K562 (cell line): ENCODE data around the gene LRRC47. TPM values are rescaled to one million over a fixed set of nuclear protein-coding genes. Genes with fewer than 3 reads are reported as not detected.

Experiments
- ATAC-seq: fragments of 200-7000 bp; cut with Tn5 transposase; 3 replicates; pipeline ENCODE4 v1.9.1; 2020; ENCODE audit warnings: moderate library complexity
- BruUV-seq: library from RNA; stranded (reverse); fragments of 400-500 nt; replicated peaks from 2 replicates; lab custom pipeline; 2021; lab: Mats Ljungman, UMichigan
- CTCF ChIA-PET: fragments of 300-600 bp; formaldehyde crosslinking; extraction: SDS; loops from one replicate; lab custom pipeline; 2021; ENCODE audit warnings: low intra/inter-chr PET ratio; lab: Yijun Ruan, JAX
- POLR2A ChIA-PET: fragments of 300-600, 350-650 bp; sonication (Branson Sonifier 250); formaldehyde crosslinking; extraction: SDS; loops from one replicate; lab custom pipeline; 2021; ENCODE audit warnings: antibody characterized with exemption, inconsistent platforms; lab: Yijun Ruan, JAX
- DNase-seq, 4 experiments: peaks; one replicate each; pipeline versions ENCODE4 v3.0.0 to v3.0.0-alpha.2; 2011 to 2018; ENCODE audit warnings: low spot score in 3 of 4, mixed read lengths in 3 of 4; ENCODE audit errors: extremely low read depth in 1 of 4
- FAIRE-seq: peaks from 2 replicates; lab custom pipeline; 2011; peaks lifted over from hg19 to GRCh38; lab: Jason Lieb, UNC
- H2AFZ ChIP-seq: 2 replicates; pipeline ENCODE4 v1.6.0; 2011; ENCODE audit warnings: low read depth, low read length, control low read depth, inconsistent platforms
- H3K27ac ChIP-seq: fragments of 200-600 bp; 3 replicates; pipeline ENCODE4 v1.8.0; 2011; ENCODE audit warnings: low read depth, mild to moderate bottlenecking, control low read depth, inconsistent platforms, low read length, moderate library complexity, mixed read lengths; ENCODE audit errors: extremely low read depth
- H3K27me3 ChIP-seq, 2 experiments: fragments of 300-600 bp in 1 of 2; 2 replicates in 1 of 2; 3 replicates in 1 of 2; pipeline versions ENCODE4 v1.6.0 to v1.8.0; 2011; ENCODE audit warnings: inconsistent platforms in 2 of 2, low read length in 2 of 2, mild to moderate bottlenecking in 1 of 2, mixed read lengths in 1 of 2, moderate library complexity in 1 of 2; ENCODE audit not compliant: control insufficient read depth in 2 of 2, insufficient read depth in 2 of 2
- H3K36me3 ChIP-seq: fragments of 300-600 bp; 3 replicates; pipeline ENCODE4 v1.8.0; 2011; ENCODE audit warnings: mild to moderate bottlenecking, low read length, inconsistent platforms; ENCODE audit not compliant: control insufficient read depth, insufficient read depth
- H3K4me1 ChIP-seq, 2 experiments: fragments of 200-600 bp in 1 of 2; replicated peaks in 1 of 2; 2 replicates in 1 of 2; 3 replicates in 1 of 2; pipeline versions ENCODE4 v1.5.1 to v1.8.0; 2011; ENCODE audit warnings: inconsistent platforms in 2 of 2, low read length in 2 of 2, mild to moderate bottlenecking in 1 of 2, mixed read lengths in 1 of 2, moderate library complexity in 1 of 2; ENCODE audit not compliant: control insufficient read depth in 2 of 2, insufficient read depth in 2 of 2
- H3K4me2 ChIP-seq: 2 replicates; pipeline ENCODE4 v1.6.1; 2011; ENCODE audit warnings: low read length, control low read depth, inconsistent platforms, mixed read lengths; ENCODE audit not compliant: insufficient read depth
- H3K4me3 ChIP-seq: fragments of 200-600 bp; sonication (generic), shearing (Covaris generic); 2 replicates; pipeline ENCODE4 v1.5.1; 2016; ENCODE audit warnings: control low read depth, inconsistent platforms
- H3K79me2 ChIP-seq: fragments of 200-600 bp; 3 replicates; pipeline ENCODE4 v1.8.0; 2011; ENCODE audit warnings: low read length, inconsistent platforms; ENCODE audit not compliant: control insufficient read depth, insufficient read depth
- H3K9ac ChIP-seq, 2 experiments: 2 replicates each; pipeline versions ENCODE4 v1.6.0 to v1.6.1; 2011; ENCODE audit warnings: low read depth in 2 of 2, low read length in 2 of 2, control low read depth in 1 of 2, inconsistent platforms in 1 of 2, mild to moderate bottlenecking in 1 of 2, mixed read lengths in 1 of 2; ENCODE audit not compliant: insufficient read depth in 1 of 2
- H3K9me1 ChIP-seq: one replicate; pipeline ENCODE4 v1.6.0; 2011; ENCODE audit warnings: inconsistent platforms, mild to moderate bottlenecking, low read length, moderate library complexity; ENCODE audit not compliant: control insufficient read depth, insufficient read depth
- H3K9me3 ChIP-seq: replicated peaks from 2 replicates; pipeline ENCODE4 v1.5.1; 2011; ENCODE audit warnings: low read depth, low read length, inconsistent platforms; ENCODE audit not compliant: control insufficient read depth, insufficient read depth
- H4K20me1 ChIP-seq: replicated peaks from 2 replicates; pipeline ENCODE4 v1.6.1; 2011; ENCODE audit warnings: low read length, inconsistent platforms, mixed read lengths; ENCODE audit not compliant: control insufficient read depth, insufficient read depth
- FOS ChIP-seq: IDR thresholded peaks from 3 replicates; pipeline ENCODE4 v1.6.1; 2011; ENCODE audit not compliant: insufficient read length; ENCODE audit errors: extremely low read depth
- MCM7 ChIP-seq, 2 experiments: fragments of 450-650 bp; IDR thresholded peaks; 2 replicates each; pipeline ENCODE4 v1.6.1; 2016 to 2018
- NFE2 ChIP-seq: IDR thresholded peaks from 2 replicates; pipeline ENCODE4 v1.6.1; 2014; ENCODE audit warnings: antibody characterized with exemption, low read depth
- POLR2G ChIP-seq: fragments of 200-400 bp; formaldehyde crosslinking; IDR thresholded peaks from 2 replicates; pipeline ENCODE4 v1.6.1; 2017; ENCODE audit warnings: low read depth, mild to moderate bottlenecking, antibody characterized with exemption, low read length, moderate library complexity
- SP1 ChIP-seq: sonication (generic); formaldehyde crosslinking; IDR thresholded peaks from 2 replicates; pipeline ENCODE4 v1.8.1; 2022; ENCODE audit warnings: mild to moderate bottlenecking, missing genetic modification reagents
- ZNF696 ChIP-seq: fragments of 250-450 bp; sonication (Bioruptor Pico); conservative IDR thresholded peaks from 2 replicates; pipeline ENCODE4 v1.4.0; 2020; ENCODE audit warnings: mild to moderate bottlenecking, moderate library complexity
- WGBS: fragments of 100-300 bp; shearing (Covaris generic); methylation state at CpG from one replicate; pipeline ENCODE4 v1.1.6; 2016; ENCODE audit warnings: low coverage, mixed read lengths; ENCODE audit not compliant: insufficient coverage; ENCODE audit errors: missing lambda C conversion rate; 5-methylcytosine and 5-hydroxymethylcytosine counted together
- in situ Hi-C: fragments of 300-500 bp; cut with MboI; formaldehyde crosslinking; loops from 4 replicates; pipeline ENCODE4 v1.15.0; 2018; ENCODE audit warnings: inconsistent platforms, mixed read lengths
- intact Hi-C: fragments of 100-400 bp; cut with micrococcal nuclease; formaldehyde crosslinking; loops from 2 replicates; pipeline ENCODE4 v1.14.2; 2022
- polyA plus RNA-seq, 8 experiments: library from polyadenylated mRNA; depleted of rRNA in 4 of 8; stranded (reverse) in 5 of 8; unstranded in 3 of 8; fragments of >200 nt; fragmentation: Nextera tagmentation in 2 of 8; fragmentation: Illumina TruSeq in 1 of 8; extraction: Ambion mirVana in 2 of 8; extraction: Trizol in 1 of 8; gene quantifications; 2 replicates each; pipeline versions ENCODE4 v1.2.1 to v1.2.3, GENCODE V29; 2011 to 2014; ENCODE audit warnings: inconsistent platforms in 1 of 8, missing spikeins in 1 of 8
- total RNA-seq, 7 experiments: library from RNA; depleted of rRNA in 6 of 7; stranded (reverse); fragments of >200 nt in 6 of 7; fragmentation: Illumina TruSeq in 2 of 7; extraction: Trizol in 2 of 7; gene quantifications; 2 replicates each; pipeline versions ENCODE4 v1.2.1 to v1.2.3, GENCODE V29; 2011 to 2021; ENCODE audit warnings: low replicate concordance in 1 of 7
- TF ChIP-seq, protein P1 (sequence below): sonication (generic); formaldehyde crosslinking; IDR thresholded peaks from 2 replicates; pipeline ENCODE4 v1.4.0; 2020; ENCODE audit warnings: mild to moderate bottlenecking, missing genetic modification reagents
- TF ChIP-seq, protein P2 (sequence below): IDR thresholded peaks from 2 replicates; pipeline ENCODE4 v1.6.1; 2014; ENCODE audit warnings: antibody characterized with exemption
- TF ChIP-seq, protein P3 (sequence below): fragments of 250-450 bp; sonication (Bioruptor Pico); IDR thresholded peaks from 2 replicates; pipeline ENCODE4 v1.8.0; 2022; ENCODE audit warnings: moderate library complexity, mild to moderate bottlenecking, inconsistent platforms
- TF ChIP-seq, protein P4 (sequence below): fragments of 450-650 bp; formaldehyde crosslinking; IDR thresholded peaks from 2 replicates; pipeline ENCODE4 v1.4.0; 2022; ENCODE audit warnings: missing genetic modification characterization
- TF ChIP-seq, protein P5 (sequence below): sonication (generic); formaldehyde crosslinking; IDR thresholded peaks from 2 replicates; pipeline ENCODE4 v1.8.1; 2022; ENCODE audit warnings: missing genetic modification reagents

Gene LRRC47
- total and polyA plus RNA-seq, 9 of the 15 experiments (the other 6 are each of a cell fraction or from before 2014, with no cell fraction given), result 4.6 to 68.0 (median 35.9) TPM

DNA sequence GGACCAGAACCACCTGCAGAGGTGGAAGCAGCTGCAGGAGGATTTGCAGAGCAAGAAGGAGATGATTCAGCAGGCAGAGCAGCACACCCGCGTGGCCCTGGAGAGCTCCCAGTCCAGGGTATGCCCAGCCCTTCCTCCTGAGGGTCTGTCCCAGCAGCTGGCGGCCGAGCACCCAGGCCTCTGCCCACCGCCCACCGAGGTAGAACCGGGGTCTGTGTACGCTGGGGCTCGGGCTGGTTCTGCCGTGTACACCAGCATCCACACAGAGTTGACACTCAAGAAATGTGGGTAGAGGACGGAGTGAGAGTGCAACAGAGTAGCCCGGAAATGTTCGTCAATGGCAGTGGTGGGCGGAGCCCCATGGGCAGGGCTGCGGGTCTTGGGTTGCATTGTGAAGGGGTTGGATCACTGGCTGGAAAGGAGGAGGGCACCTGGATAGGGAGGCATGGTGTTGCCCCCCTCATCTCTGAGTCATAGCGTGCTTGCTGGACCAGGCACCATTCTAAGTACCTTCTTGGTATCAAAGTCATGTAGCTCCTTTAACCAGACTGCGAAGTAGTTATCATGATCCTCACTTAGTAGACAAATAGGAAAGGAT, 28.9 kb downstream of the LRRC47 start (continued):
- TF ChIP-seq, protein P1, sequence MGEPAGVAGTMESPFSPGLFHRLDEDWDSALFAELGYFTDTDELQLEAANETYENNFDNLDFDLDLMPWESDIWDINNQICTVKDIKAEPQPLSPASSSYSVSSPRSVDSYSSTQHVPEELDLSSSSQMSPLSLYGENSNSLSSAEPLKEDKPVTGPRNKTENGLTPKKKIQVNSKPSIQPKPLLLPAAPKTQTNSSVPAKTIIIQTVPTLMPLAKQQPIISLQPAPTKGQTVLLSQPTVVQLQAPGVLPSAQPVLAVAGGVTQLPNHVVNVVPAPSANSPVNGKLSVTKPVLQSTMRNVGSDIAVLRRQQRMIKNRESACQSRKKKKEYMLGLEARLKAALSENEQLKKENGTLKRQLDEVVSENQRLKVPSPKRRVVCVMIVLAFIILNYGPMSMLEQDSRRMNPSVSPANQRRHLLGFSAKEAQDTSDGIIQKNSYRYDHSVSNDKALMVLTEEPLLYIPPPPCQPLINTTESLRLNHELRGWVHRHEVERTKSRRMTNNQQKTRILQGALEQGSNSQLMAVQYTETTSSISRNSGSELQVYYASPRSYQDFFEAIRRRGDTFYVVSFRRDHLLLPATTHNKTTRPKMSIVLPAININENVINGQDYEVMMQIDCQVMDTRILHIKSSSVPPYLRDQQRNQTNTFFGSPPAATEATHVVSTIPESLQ (CRISPR knock-in tag), result no peak
- no peak for TF ChIP-seq FOS
- TF ChIP-seq, protein P2, sequence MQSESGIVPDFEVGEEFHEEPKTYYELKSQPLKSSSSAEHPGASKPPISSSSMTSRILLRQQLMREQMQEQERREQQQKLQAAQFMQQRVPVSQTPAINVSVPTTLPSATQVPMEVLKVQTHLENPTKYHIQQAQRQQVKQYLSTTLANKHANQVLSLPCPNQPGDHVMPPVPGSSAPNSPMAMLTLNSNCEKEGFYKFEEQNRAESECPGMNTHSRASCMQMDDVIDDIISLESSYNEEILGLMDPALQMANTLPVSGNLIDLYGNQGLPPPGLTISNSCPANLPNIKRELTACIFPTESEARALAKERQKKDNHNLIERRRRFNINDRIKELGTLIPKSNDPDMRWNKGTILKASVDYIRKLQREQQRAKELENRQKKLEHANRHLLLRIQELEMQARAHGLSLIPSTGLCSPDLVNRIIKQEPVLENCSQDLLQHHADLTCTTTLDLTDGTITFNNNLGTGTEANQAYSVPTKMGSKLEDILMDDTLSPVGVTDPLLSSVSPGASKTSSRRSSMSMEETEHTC, result no peak
- TF ChIP-seq, all 486 proteins: peak for 0

DNA sequence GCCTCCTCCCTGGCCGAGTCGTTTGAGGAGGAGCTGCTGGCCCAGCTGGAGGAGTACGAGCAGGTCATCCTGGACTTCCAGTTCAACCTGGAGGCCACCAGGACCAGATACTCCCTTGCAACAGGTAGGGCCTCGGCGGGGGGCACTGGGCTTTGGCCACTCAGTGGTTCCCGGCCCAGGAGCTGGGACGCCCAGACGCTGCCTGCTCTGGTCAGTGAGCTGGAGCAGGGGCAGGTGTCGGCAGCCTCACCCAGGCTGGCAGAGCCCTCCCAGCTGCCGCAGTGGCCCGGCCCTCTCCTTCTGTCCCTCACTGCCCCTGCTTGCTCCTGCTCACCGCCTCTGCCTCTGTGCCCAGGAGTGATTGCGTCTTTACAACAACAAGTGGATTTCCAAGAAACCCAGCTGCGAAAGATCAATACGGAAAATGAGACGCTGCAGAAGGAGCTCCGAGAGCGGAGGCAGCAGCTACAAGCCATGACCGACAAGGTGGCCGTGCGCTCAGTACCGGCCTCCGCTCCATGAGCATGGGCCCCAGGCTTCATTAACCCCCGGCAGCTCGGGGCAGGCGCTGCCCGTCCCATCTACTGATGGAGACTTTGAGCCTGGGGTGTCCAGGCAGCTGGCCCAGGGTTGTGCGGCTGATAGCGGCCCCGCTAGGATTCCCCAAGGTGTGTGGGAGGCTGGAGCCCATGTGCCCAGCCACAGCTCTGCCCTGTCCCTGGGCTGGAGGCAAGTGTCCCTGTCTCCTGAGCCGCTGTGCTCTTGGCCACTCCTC, 32.8 kb downstream of the LRRC47 start:
- FAIRE-seq (no peak), DNase-seq (no peak), ATAC-seq (peak; percentile 5; the same call in 1 of the 3 replicates)
- no TSS peak for BruUV-seq
- TF ChIP-seq MCM7 (IDR thresholded peaks at IDR 0.05), result no peak
- TF ChIP-seq SP1 (CRISPR knock-in tag), result no peak
- TF ChIP-seq, protein P3, sequence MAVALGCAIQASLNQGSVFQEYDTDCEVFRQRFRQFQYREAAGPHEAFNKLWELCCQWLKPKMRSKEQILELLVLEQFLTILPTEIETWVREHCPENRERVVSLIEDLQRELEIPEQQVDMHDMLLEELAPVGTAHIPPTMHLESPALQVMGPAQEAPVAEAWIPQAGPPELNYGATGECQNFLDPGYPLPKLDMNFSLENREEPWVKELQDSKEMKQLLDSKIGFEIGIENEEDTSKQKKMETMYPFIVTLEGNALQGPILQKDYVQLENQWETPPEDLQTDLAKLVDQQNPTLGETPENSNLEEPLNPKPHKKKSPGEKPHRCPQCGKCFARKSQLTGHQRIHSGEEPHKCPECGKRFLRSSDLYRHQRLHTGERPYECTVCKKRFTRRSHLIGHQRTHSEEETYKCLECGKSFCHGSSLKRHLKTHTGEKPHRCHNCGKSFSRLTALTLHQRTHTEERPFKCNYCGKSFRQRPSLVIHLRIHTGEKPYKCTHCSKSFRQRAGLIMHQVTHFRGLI (CRISPR knock-in tag), result no peak
- no peak for TF ChIP-seq ZNF696 (CRISPR knock-in tag)
- TF ChIP-seq, protein P4, sequence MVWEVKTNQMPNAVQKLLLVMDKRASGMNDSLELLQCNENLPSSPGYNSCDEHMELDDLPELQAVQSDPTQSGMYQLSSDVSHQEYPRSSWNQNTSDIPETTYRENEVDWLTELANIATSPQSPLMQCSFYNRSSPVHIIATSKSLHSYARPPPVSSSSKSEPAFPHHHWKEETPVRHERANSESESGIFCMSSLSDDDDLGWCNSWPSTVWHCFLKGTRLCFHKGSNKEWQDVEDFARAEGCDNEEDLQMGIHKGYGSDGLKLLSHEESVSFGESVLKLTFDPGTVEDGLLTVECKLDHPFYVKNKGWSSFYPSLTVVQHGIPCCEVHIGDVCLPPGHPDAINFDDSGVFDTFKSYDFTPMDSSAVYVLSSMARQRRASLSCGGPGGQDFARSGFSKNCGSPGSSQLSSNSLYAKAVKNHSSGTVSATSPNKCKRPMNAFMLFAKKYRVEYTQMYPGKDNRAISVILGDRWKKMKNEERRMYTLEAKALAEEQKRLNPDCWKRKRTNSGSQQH (CRISPR knock-in tag), result no peak
- TF ChIP-seq NFE2, result no peak
- 0 out of 2 replicates have a peak, but pooled peaks have one; percentile 20 for TF ChIP-seq POLR2G
- TF ChIP-seq, protein P5, sequence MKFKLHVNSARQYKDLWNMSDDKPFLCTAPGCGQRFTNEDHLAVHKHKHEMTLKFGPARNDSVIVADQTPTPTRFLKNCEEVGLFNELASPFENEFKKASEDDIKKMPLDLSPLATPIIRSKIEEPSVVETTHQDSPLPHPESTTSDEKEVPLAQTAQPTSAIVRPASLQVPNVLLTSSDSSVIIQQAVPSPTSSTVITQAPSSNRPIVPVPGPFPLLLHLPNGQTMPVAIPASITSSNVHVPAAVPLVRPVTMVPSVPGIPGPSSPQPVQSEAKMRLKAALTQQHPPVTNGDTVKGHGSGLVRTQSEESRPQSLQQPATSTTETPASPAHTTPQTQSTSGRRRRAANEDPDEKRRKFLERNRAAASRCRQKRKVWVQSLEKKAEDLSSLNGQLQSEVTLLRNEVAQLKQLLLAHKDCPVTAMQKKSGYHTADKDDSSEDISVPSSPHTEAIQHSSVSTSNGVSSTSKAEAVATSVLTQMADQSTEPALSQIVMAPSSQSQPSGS (CRISPR knock-in tag), result no peak
- H3K9me1 ChIP-seq, result no peaks in the 10 kb centered on the region
- H3K4me3 ChIP-seq, result no peak overlapping the region
- 36% methylated on average over 31 of the region's 31 CpGs for WGBS
- peaks cover 0 to 27% of the 10 kb centered on the region in 2 experiments; a peak in 3 of 5 replicates for H3K27me3 ChIP-seq
- H2AFZ ChIP-seq, result no peak overlapping the region
- POLR2A ChIA-PET, result interaction anchor here (0.9 to 1.2 kb wide), 2 partner anchors 9 to 17 kb away, joined by 3 read pairs; no protein-coding TSS in a partner anchor
- in situ Hi-C loops, result no loop called here
- CTCF ChIA-PET, result no interaction called here
- H3K4me2 ChIP-seq, result no peak overlapping the region
- no peaks in the 10 kb centered on the region for H4K20me1 ChIP-seq
- H3K36me3 ChIP-seq, result no peaks in the 10 kb centered on the region
- H3K27ac ChIP-seq, result no peak overlapping the region
- peaks cover 16 to 49% of the 10 kb centered on the region in 2 experiments; a peak in 4 of 5 replicates for H3K4me1 ChIP-seq
- intact Hi-C loops, result no loop called here
- H3K79me2 ChIP-seq, result no peaks in the 10 kb centered on the region
- H3K9ac ChIP-seq, result peak overlapping the region in 1 of 2 experiments; percentile 50; a peak in 2 of 4 replicates
- H3K9me3 ChIP-seq, result no peaks in the 10 kb centered on the region
